ENCODE measurements around the gene UBAC2. TPM values are rescaled to one million over a fixed set of nuclear protein-coding genes. Genes with fewer than 3 reads are reported as not detected.
"Not testable (repeated sequence)": the region's sequence is repeated elsewhere in the genome, so short reads cannot be mapped to it uniquely, and the experiment has no call there.

UBAC2 gene
- total RNA-seq, 1 experiment from 2014 or later = 41.0 TPM

GRCh38 chr13:99206873-99207272 is 6.2 kb downstream of the UBAC2 start:
- no peak for TF ChIP-seq CTCF (IDR thresholded peaks at IDR 0.05; ENCODE audit: unreplicated experiment)
- no peak for DNase-seq
- Mint-ChIP-seq H3K4me3 (ENCODE audit: low read depth, unreplicated experiment) (no peak overlapping the region), H3K36me3 (ENCODE audit: insufficient read depth, unreplicated experiment) (peaks cover 5% of the 10 kb centered on the region), H3K4me1 (ENCODE audit: low read depth, unreplicated experiment) (peaks cover 16% of the 10 kb centered on the region), H3K27ac (ENCODE audit: unreplicated experiment) (no peak overlapping the region), H3K9me3 (ENCODE audit: low read depth, unreplicated experiment) (no peaks in the 10 kb centered on the region), H3K27me3 (ENCODE audit: unreplicated experiment) (no peaks in the 10 kb centered on the region)
- intact Hi-C loops (cut with micrococcal nuclease; ENCODE audit: unreplicated experiment) = no loop called here
- CTCF ChIA-PET = interaction anchor here (0.6 kb wide), 1 partner anchor 299 kb away, joined by 3 read pairs; no protein-coding TSS in a partner anchor
- no TSS peak for BruUV-seq (replicated peaks)

- no peaks in the 10 kb centered on the region for H3K27me3 Mint-ChIP-seq (ENCODE audit: unreplicated experiment)
- CTCF ChIA-PET = no interaction called here
- no peak overlapping the region for H3K27ac Mint-ChIP-seq (ENCODE audit: unreplicated experiment)
- peaks cover 16% of the 10 kb centered on the region for H3K4me1 Mint-ChIP-seq (ENCODE audit: low read depth, unreplicated experiment)
- intact Hi-C loops (cut with micrococcal nuclease; ENCODE audit: unreplicated experiment) = no loop called here
- no peaks in the 10 kb centered on the region for H3K9me3 Mint-ChIP-seq (ENCODE audit: low read depth, unreplicated experiment)
- no peak for DNase-seq
- BruUV-seq (replicated peaks) = no TSS peak
- H3K4me3 Mint-ChIP-seq (ENCODE audit: low read depth, unreplicated experiment) = no peak overlapping the region
- no peak for TF ChIP-seq CTCF (IDR thresholded peaks at IDR 0.05; ENCODE audit: unreplicated experiment)
- peaks cover 5% of the 10 kb centered on the region for H3K36me3 Mint-ChIP-seq (ENCODE audit: insufficient read depth, unreplicated experiment)
Measured at GRCh38 chr13:99207511-99207910, 6.9 kb downstream of the UBAC2 start.

GRCh38 chr13:99208185-99208584 is 7.5 kb downstream of the UBAC2 start:
- no peak for TF ChIP-seq CTCF (IDR thresholded peaks at IDR 0.05; ENCODE audit: unreplicated experiment)
- no peak overlapping the region for H3K4me3 Mint-ChIP-seq (ENCODE audit: low read depth, unreplicated experiment)
- no peaks in the 10 kb centered on the region for H3K27me3 Mint-ChIP-seq (ENCODE audit: unreplicated experiment)
- intact Hi-C loops (cut with micrococcal nuclease; ENCODE audit: unreplicated experiment) = no loop called here
- no peak overlapping the region for H3K27ac Mint-ChIP-seq (ENCODE audit: unreplicated experiment)
- BruUV-seq (replicated peaks) = no TSS peak
- peaks cover 5% of the 10 kb centered on the region for H3K36me3 Mint-ChIP-seq (ENCODE audit: insufficient read depth, unreplicated experiment)
- peaks cover 16% of the 10 kb centered on the region for H3K4me1 Mint-ChIP-seq (ENCODE audit: low read depth, unreplicated experiment)
- no peak for DNase-seq
- no peaks in the 10 kb centered on the region for H3K9me3 Mint-ChIP-seq (ENCODE audit: low read depth, unreplicated experiment)
- CTCF ChIA-PET = no interaction called here

- H3K36me3 Mint-ChIP-seq (ENCODE audit: insufficient read depth, unreplicated experiment) = peaks cover 5% of the 10 kb centered on the region
- no peak for DNase-seq
- CTCF ChIA-PET = no interaction called here
- H3K27me3 Mint-ChIP-seq (ENCODE audit: unreplicated experiment) = no peaks in the 10 kb centered on the region
- intact Hi-C loops (cut with micrococcal nuclease; ENCODE audit: unreplicated experiment) = no loop called here
- no TSS peak for BruUV-seq (replicated peaks)
- H3K27ac Mint-ChIP-seq (ENCODE audit: unreplicated experiment) = no peak overlapping the region
- no peak for TF ChIP-seq CTCF (IDR thresholded peaks at IDR 0.05; ENCODE audit: unreplicated experiment)
- H3K4me1 Mint-ChIP-seq (ENCODE audit: low read depth, unreplicated experiment) = peaks cover 15% of the 10 kb centered on the region
- H3K4me3 Mint-ChIP-seq (ENCODE audit: low read depth, unreplicated experiment) = no peak overlapping the region
- H3K9me3 Mint-ChIP-seq (ENCODE audit: low read depth, unreplicated experiment) = no peaks in the 10 kb centered on the region
Measured at GRCh38 chr13:99208845-99209527, 8.3 kb downstream of the UBAC2 start.

GRCh38 chr13:99210627-99211026 is 10.0 kb downstream of the UBAC2 start:
- BruUV-seq (replicated peaks); CTCF ChIA-PET; H3K4me1 Mint-ChIP-seq (ENCODE audit: low read depth, unreplicated experiment); H3K36me3 Mint-ChIP-seq (ENCODE audit: insufficient read depth, unreplicated experiment); DNase-seq; H3K4me3 Mint-ChIP-seq (ENCODE audit: low read depth, unreplicated experiment); H3K27ac Mint-ChIP-seq (ENCODE audit: unreplicated experiment); intact Hi-C loops (cut with micrococcal nuclease; ENCODE audit: unreplicated experiment); H3K27me3 Mint-ChIP-seq (ENCODE audit: unreplicated experiment); H3K9me3 Mint-ChIP-seq (ENCODE audit: low read depth, unreplicated experiment): not testable (repeated sequence)
